ENCODE results near the gene MEIOB. TPM values are rescaled to one million over a fixed set of nuclear protein-coding genes. Genes with fewer than 3 reads are reported as not detected.
A peak's percentile ranks its signal among the peaks of the same experiment; 100 is the strongest.

The MEIOB gene
- total RNA-seq, 1 donor from 2014 or later = not detected

GRCh38 chr16:1787322-1788094 lies 84.5 kb downstream of the MEIOB start:
- DNase-seq (ENCODE audit: low spot score) = no peak

- no peak for DNase-seq (ENCODE audit: low spot score)
Measured at GRCh38 chr16:1787056-1787321, 85.0 kb downstream of the MEIOB start.

GRCh38 chr16:1786242-1787055 lies 85.5 kb downstream of the MEIOB start:
- DNase-seq (ENCODE audit: low spot score) = peak; percentile 41

DNA sequence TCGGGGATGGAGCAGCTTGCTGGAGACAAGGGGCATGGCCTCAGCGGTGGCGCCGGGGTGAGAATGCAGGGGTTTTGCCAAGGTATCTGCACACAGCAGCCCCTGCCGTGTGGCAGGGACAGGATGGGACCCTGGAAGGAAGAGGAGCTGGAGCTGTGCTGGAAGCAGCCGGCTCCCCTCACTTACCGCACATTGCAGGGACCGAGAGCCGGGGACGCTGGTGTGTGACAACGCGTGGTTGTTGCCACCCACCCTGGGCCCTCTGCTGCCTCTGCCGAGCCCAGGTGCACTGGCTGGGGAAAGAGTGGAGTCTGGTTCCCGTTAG lies 86.2 kb downstream of the MEIOB start:
- DNase-seq (ENCODE audit: low spot score) = no peak

- DNase-seq (ENCODE audit: low spot score) = peak; percentile 44
Measured at GRCh38 chr16:1784977-1785845, 86.8 kb downstream of the MEIOB start.

Other genes starting within 250 kb of the MEIOB start
- 108 TPM for gene JPT2, start 193.9 kb downstream of the MEIOB start, total RNA-seq
- gene MAPK8IP3, start 166.0 kb downstream of the MEIOB start, total RNA-seq = 112 TPM
- gene NME3, start 100.6 kb downstream of the MEIOB start, total RNA-seq = 79.7 TPM
- gene EME2, start 99.4 kb downstream of the MEIOB start, total RNA-seq = 49.7 TPM
- gene MRPS34, start 99.0 kb downstream of the MEIOB start, total RNA-seq = 78.6 TPM
- 39.2 TPM for gene SPSB3, start 89.6 kb downstream of the MEIOB start, total RNA-seq
- gene NUBP2, start 89.2 kb downstream of the MEIOB start, total RNA-seq = 48.9 TPM
- not detected for gene IGFALS, start 78.5 kb downstream of the MEIOB start, total RNA-seq
- 37.5 TPM for gene HAGH, start 45.3 kb downstream of the MEIOB start, total RNA-seq
- gene FAHD1, start 45.0 kb downstream of the MEIOB start, total RNA-seq = 29.3 TPM
- gene HS3ST6, start 46.3 kb upstream of the MEIOB start, total RNA-seq = 12.9 TPM
- 27.2 TPM for gene MSRB1, start 71.0 kb upstream of the MEIOB start, total RNA-seq
- gene RPL3L, start 82.5 kb upstream of the MEIOB start, total RNA-seq = not detected
- gene NDUFB10, start 87.4 kb upstream of the MEIOB start, total RNA-seq = 97.5 TPM
- gene RPS2, start 92.7 kb upstream of the MEIOB start, total RNA-seq = 2,737 TPM
- not detected for gene RNF151, start 94.7 kb upstream of the MEIOB start, total RNA-seq
- 37.0 TPM for gene TBL3, start 99.9 kb upstream of the MEIOB start, total RNA-seq
- 0.65 TPM for gene NOXO1, start 109.3 kb upstream of the MEIOB start, total RNA-seq
- gene GFER, start 112.0 kb upstream of the MEIOB start, total RNA-seq = 16.5 TPM
- 0.86 TPM for gene SYNGR3, start 117.8 kb upstream of the MEIOB start, total RNA-seq
- 46.4 TPM for gene ZNF598, start 137.7 kb upstream of the MEIOB start, total RNA-seq
- not detected for gene NPW, start 147.6 kb upstream of the MEIOB start, total RNA-seq
- 106 TPM for gene NHERF2, start 154.7 kb upstream of the MEIOB start, total RNA-seq
- 11.8 TPM for gene NTHL1, start 175.7 kb upstream of the MEIOB start, total RNA-seq
- gene TSC2, start 175.8 kb upstream of the MEIOB start, total RNA-seq = 178 TPM